Amygdala (tissue), 56 donors: Measurements from ENCODE around the gene TCF25.
A peak's percentile ranks its signal among the peaks of the same experiment; 100 is the strongest.
"Not testable (repeated sequence)": the region's sequence is repeated elsewhere in the genome, so short reads cannot be mapped to it uniquely, and the experiment has no call there.

Source experiments
- DNase-seq, 56 donors: peaks; one replicate each; lab custom pipeline; 2025; lab: John Stamatoyannopoulos, UW

The TCF25 gene

DNA sequence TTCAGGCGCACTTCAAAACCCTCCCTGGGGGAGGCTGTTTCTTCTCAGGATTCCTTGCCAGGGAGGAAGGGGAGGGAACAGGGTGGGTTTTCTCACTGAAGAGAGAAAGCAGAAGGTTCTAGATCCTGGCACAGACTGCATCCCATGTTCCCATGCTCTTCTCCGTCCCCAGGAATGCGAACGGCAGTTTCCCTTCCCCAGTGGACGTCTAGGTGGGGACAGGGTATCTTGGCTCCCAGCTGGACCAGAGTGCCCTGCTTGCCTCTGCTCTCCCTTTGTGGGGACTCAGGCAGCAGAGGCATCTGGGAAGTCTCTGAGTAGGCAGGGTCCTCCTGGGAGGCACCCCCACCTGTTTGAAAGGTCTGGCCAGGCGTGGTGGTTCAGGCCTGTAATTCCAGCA, 3.0 kb upstream of the TCF25 start:
- no peak for DNase-seq

GRCh38 chr16:89871895-89872294, 1.5 kb upstream of the TCF25 start:
- no peak for DNase-seq

DNA sequence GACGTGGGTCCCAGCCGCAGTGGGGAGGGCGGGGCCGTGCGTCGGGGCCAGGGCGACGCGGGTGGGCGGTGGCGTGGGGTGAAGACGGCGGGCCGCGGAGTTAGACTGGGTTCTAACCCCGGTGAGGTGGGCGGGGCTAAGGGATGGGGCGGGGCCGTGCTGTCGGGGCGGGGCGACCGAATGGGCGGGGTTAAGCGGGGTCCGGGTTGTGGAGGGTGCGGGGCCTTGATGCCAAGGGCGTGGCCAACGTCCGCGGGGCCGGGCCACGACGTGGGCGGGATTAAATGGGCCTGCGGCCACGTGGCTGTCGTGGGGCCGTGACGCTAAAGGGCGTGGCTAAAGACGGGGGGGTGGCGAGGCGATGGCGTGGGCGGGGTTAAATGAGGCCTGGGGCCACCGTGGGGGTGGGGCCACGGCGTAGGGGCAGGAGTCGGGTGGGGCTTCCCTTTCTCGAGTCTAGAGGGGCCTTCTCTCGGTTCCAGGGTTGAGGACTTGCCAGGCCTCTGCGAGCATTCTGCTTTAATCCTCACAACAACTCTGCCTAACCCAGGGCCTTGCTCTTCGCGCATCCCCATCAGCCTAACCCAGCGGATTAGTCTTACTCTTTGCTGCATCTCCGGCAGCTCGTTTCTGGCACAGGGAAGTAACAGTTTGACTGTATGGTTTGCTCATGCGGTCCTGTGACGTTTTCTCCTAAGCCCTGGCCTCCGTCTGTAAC, 739 bp downstream of the TCF25 start:
- DNase-seq: peak; percentile 58 to 99 (median 93)

DNA sequence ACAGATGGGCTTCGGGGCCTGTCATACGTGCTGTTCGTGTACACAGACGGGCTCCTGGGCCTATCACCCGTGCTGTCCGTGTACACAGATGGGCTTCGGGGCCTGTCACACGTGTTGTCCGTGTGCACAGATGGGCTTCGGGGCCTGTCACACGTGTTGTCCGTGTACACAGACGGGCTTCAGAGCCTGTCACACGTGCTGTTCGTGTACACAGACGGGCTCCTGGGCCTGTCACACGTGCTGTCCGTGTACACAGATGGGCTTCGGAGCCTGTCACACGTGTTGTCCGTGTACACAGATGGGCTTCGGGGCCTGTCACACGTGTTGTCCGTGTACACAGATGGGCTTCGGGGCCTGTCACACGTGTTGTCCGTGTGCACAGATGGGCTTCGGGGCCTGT, 5.7 kb downstream of the TCF25 start:
- DNase-seq: not testable (repeated sequence)

DNA sequence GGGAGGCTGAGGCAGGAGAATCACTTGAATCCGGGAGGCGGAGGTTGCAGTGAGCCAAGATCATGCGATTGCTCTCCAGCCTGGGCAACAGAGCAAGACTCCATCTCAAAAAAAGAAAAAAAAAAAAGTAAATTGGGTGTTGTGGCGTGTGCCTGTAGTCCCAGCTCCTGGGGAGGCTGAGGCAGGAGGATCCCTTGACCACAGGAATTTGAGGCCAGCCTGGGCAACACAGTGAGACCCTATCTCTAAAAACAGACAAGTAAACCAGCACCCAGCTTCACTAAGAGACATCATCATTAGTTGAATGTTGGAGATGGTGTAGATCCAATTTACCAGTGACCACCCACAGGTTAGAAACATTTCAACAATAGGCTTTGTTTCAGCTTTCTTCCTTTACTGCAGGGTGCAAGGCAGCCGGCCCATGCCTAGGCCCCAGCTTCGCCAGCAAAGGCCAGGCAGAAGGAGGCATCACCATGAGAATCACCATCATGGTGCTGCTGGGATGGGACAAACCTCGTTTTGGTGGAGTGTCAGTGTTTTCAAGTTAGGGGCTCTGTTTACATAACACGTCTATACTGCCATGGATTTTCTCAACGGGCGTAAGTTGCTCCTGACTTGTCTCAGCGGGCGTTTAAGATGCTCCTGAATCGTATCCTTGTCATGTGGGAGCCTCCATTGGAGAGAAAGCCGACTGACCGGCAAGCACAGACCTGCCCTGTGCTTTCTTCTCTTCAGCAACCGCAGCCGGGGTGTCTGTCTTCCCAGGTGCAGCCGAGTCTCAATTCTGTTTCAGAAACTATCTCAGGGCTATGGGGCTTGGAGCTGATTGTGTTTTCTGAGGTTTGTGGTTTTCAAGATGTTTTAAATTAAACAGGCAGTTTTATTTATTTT, 7.3 kb downstream of the TCF25 start:
- DNase-seq: no peak

GRCh38 chr16:89881368-89881730, 8.0 kb downstream of the TCF25 start:
- DNase-seq: no peak

GRCh38 chr16:89883346-89884040, 10.1 kb downstream of the TCF25 start:
- no peak for DNase-seq

GRCh38 chr16:89884041-89884421, 10.6 kb downstream of the TCF25 start:
- DNase-seq: no peak

DNA sequence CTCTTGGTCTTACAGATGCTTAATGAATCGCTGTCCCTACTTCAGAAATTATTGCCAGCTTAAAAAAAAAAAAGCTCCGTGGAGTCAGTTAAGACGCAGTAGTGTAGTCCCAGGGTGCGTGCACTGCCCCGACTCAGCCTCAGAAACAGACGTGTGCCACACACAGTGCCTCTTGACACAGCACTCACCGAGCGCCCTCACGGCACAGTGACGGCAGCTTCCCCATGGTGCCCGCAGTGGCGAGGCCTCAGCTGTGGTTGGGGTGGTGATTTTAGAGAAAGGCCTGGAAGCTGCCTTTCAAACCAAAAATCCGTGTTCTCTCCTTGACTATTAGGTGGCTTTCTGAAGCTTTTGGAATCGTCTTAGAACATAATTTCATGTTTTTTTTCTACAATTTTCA, 13.9 kb downstream of the TCF25 start:
- no peak for DNase-seq

GRCh38 chr16:89890200-89890599, 16.8 kb downstream of the TCF25 start:
- no peak for DNase-seq

GRCh38 chr16:89890886-89891657, 17.7 kb downstream of the TCF25 start:
- DNase-seq: no peak

GRCh38 chr16:89892055-89892630, 18.8 kb downstream of the TCF25 start:
- no peak for DNase-seq

GRCh38 chr16:89892635-89893034, 19.2 kb downstream of the TCF25 start:
- no peak for DNase-seq

DNA sequence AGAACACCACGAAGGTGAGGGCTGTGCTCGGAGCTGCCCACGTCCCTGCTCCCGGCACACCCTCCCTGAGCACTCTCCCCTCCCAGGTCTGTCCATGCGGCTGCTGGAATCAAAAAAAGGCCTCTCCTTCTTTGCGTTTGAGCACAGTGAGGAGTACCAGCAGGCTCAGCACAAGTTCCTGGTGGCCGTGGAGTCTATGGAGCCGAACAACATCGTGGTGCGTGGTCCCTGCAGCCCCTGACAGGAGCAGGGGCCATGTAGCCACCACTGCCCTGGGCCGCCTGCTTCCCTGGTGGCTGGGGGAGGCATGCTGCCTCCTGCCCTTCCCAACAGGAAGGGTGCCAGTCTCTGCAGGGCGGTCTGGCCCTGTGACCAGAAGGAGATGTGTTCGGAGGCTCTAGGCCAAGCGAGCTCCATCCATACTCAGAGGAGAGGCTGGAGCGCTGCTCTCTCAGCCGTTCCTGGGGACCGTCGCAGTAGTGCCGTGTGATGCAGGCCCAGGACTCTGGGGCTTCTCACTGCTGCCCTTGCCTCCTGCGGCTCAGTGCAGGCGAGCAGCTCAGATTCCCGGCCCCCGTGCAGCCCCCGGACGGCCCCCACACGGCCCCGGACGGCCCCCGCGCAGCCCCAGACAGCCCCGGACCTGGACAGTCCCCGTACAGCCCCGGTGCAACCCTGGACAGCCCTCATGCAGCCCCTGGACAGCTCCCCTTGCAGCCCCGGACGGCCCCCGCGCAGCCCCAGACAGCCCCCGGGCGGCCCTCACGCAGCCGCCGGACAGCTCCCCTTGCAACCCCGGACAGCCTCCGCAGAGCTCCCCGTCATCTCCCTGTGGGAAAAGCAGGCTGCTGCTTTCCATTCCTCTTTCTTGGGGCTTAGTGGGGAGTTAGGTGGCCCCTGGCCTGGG, 20.5 kb downstream of the TCF25 start:
- no peak for DNase-seq

GRCh38 chr16:89895482-89896250, 22.3 kb downstream of the TCF25 start:
- no peak for DNase-seq

DNA sequence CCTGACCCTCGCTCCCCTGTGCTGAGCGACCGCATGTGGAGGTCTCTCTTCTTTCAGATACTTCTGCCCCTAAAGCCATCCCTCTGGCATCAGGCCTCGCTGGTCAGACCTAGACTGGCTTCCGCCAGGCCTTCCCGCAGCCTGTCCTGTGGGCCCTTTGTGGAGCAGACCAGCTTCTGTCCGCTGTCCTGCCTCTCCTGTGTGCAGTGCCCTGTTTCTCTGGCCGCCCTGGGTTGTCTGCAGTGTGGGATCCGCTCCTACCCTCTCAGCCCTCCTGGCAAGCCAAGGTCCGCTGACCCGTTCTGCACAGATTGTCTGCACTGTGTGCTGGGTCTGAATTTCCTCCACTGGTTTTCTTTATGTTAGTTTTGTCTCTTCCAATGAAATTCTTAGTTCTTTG, 23.8 kb downstream of the TCF25 start:
- DNase-seq: no peak

DNA sequence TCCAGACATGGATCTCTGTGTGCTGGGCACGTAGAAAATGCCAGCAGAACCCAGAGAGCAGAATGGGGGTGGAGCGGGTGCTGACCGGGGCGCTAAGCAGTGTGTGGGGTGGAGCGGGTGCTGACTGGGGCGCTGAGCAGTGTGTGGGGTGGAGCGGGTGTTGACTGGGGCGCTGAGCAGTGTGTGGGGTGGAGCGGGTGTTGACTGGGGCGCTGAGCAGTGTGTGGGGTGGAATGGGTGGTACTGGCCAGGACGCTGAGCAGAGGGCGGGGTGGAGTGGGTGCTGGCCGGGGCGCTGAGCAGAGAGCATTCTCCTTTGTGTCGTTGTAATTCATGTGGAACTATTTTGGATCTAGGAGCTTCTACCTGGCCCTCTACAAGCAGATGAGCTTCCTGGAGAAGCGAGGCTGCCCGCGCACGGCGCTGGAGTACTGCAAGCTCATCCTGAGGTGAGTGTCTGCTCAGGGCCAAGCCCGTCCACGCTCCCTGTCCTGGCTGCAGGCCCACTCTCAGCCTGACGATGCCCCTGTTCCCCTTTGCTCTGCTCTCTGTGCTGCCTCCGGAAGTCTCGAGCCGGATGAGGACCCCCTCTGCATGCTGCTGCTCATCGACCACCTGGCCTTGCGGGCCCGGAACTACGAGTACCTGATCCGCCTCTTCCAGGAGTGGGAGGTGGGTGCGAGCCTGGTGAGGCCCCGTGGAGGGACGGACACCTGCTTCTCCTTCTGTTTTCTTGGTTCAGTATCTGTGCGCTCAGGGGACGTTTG, 25.0 kb downstream of the TCF25 start:
- DNase-seq: no peak
